ENCODE data around the gene S100A1. TPM values are rescaled to one million over a fixed set of nuclear protein-coding genes. Genes with fewer than 3 reads are reported as not detected.

The S100A1 gene
- total and polyA plus RNA-seq, 10 of the 15 experiments (the other 5 are each of a cell fraction or from before 2014, with no cell fraction given): 0.13 to 0.29 TPM; not detected in 8

DNA sequence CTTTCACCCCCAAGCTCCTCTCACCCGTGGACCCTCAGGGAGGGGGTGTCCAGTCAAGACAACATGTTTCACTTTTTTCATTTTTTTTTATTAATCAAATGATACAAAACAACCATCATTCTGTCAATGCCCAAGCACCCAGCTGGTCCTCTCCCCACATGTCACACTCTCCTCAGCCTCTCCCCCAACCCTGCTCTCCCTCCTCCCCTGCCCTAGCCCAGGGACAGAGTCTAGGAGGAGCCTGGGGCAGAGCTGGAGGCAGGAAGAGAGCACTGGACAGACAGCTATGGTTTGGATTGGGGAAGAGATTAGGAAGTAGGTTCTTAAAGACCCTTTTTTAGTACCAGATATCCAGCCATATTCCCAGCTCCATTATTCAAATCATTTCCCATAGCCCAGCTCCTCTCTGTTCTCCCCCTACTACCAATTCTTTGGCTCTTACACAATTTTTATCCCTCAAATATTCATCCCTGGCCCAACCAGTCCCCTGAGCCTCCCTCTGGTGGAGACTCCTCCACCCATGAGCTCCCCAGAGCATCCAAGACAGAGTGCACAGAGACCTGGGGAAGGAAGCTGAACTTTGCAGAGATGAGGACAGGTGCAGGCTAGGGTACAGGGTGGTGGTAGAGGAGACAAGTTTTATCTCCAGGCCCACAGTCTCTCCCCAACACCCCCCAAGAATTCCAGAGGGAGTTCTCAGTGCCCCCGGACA is 13.9 kb upstream of the S100A1 start:
- no peak for DNase-seq (ENCODE audit: low read depth, low spot score)
- peaks cover 14% of the 10 kb centered on the region for H3K4me1 ChIP-seq (ENCODE audit: control insufficient read depth, insufficient read depth, low read length)
- ChIA-PET CTCF (interaction anchor here (1.2 to 7.8 kb wide), 7 partner anchors 9 to 119 kb away, joined by 3 to 106 read pairs (median 6); partner anchors contain the start of genes S100A1 and S100A13), POLR2A (interaction anchor here (0.6 to 1.7 kb wide), 5 partner anchors 8 to 75 kb away, joined by 3 to 5 read pairs (median 4); no protein-coding TSS in a partner anchor), SMC1A (ENCODE audit: uncharacterized antibody, unreplicated experiment) (interaction anchor here (1.0 to 2.1 kb wide), 6 partner anchors 16 to 104 kb away, joined by 3 to 12 read pairs (median 4); partner anchors contain the start of gene CHTOP), RAD21 (ENCODE audit: unreplicated experiment) (interaction anchor here (2.8 to 6.2 kb wide), 2 partner anchors 16 to 43 kb away, joined by 14 to 60 read pairs; no protein-coding TSS in a partner anchor)
- WGBS (ENCODE audit: insufficient coverage, insufficient replicate concordance, low lambda C conversion rate, missing lambda C conversion rate): 32% methylated on average over 2 of the region's 2 CpGs
- H3K9me3 ChIP-seq (replicated peaks; ENCODE audit: control insufficient read depth, insufficient read depth, low read length): no peaks in the 10 kb centered on the region
- H3K4me2 ChIP-seq (ENCODE audit: control insufficient read depth, insufficient read depth): no peak overlapping the region
- no peaks in the 10 kb centered on the region for H4K20me1 ChIP-seq (ENCODE audit: control insufficient read depth, insufficient read depth)
- no peak overlapping the region for H2AFZ ChIP-seq (ENCODE audit: control insufficient read depth, low read depth, low read length)
- BruUV-seq (replicated peaks): no TSS peak
- intact Hi-C loops (cut with micrococcal nuclease; ENCODE audit: unreplicated experiment): no loop called here
- H3K27me3 ChIP-seq (replicated peaks in 1 of 2; ENCODE audit: control insufficient read depth in 2 of 2, insufficient read depth in 2 of 2, low read length in 1 of 2): no peaks in the 10 kb centered on the region
- H3K36me3 ChIP-seq (ENCODE audit: control insufficient read depth in 2 of 2, insufficient read depth in 2 of 2, low read length in 1 of 2): no peaks in the 10 kb centered on the region
- FAIRE-seq: no peak
- H3K27ac ChIP-seq (ENCODE audit: control insufficient read depth, insufficient read depth): no peak overlapping the region
- H3K9ac ChIP-seq (ENCODE audit: control insufficient read depth, insufficient read depth, low read length): no peak overlapping the region
- no peaks in the 10 kb centered on the region for H3K79me2 ChIP-seq (ENCODE audit: control insufficient read depth, insufficient read depth, low read length)
- in situ Hi-C loops (cut with MboI): no loop called here
- ATAC-seq: no peak
- H3K4me3 ChIP-seq: no peak overlapping the region
- TF ChIP-seq PML (IDR thresholded peaks at IDR 0.05; ENCODE audit: low read length) (no peak), NKRF (conservative IDR thresholded peaks at IDR 0.05) (no peak), ZNF687 (IDR thresholded peaks at IDR 0.05) (no peak), MYB (IDR thresholded peaks at IDR 0.05; ENCODE audit: borderline replicate concordance, low read depth, low read length) (no peak), ZNF274 (IDR thresholded peaks at IDR 0.05; ENCODE audit: insufficient read depth, insufficient read length) (no peak), CEBPB (IDR thresholded peaks at IDR 0.05; ENCODE audit: borderline replicate concordance in 1 of 2, low read depth in 2 of 2, low read length in 2 of 2) (no peak), CHD1 (IDR thresholded peaks at IDR 0.05; ENCODE audit: low read depth, low read length) (no peak), ATF7 (IDR thresholded peaks at IDR 0.05; ENCODE audit: low read depth) (no peak), ELK1 (IDR thresholded peaks at IDR 0.05; ENCODE audit: low read depth, low read length) (no peak), FOXK2 (IDR thresholded peaks at IDR 0.05) (no peak), NRF1 (conservative IDR thresholded peaks at IDR 0.05; ENCODE audit: low read depth, low read length) (no peak), POLR2AphosphoS2 (IDR thresholded peaks at IDR 0.05; ENCODE audit: low read depth, low read length) (no peak), MEF2A (IDR thresholded peaks at IDR 0.05; ENCODE audit: insufficient read depth, low read depth, low read length) (no peak), TCF12 (IDR thresholded peaks at IDR 0.05; ENCODE audit: low read depth, low read length) (no peak), YY1 (IDR thresholded peaks at IDR 0.05; ENCODE audit: low read depth, low read length) (no peak)
